GM23248 (cell line): ENCODE data around the gene RAB4B.

Experiments used
- EZH2 ChIP-seq: fragments of 200-600 bp; sonication (generic); IDR thresholded peaks from 2 replicates; pipeline ENCODE4 v1.6.1; 2018; ENCODE audit warnings: antibody characterized with exemption, mild to moderate bottlenecking; ENCODE audit not compliant: insufficient read depth, poor library complexity, severe bottlenecking
- EZH2phosphoT487 ChIP-seq: fragments of 200-600 bp; sonication (generic); IDR thresholded peaks from 2 replicates; pipeline ENCODE4 v1.6.1; 2018; ENCODE audit warnings: antibody characterized with exemption, moderate library complexity, mild to moderate bottlenecking, low read depth; ENCODE audit not compliant: insufficient read depth

GRCh38 chr19:40762754-40763470, 15.1 kb upstream of the RAB4B start:
- TF ChIP-seq EZH2: no peak
- TF ChIP-seq EZH2phosphoT487: no peak
